Cardiac muscle cell (in vitro differentiated cells and primary cell): ENCODE results near the gene MAPKBP1. TPM values are rescaled to one million over a fixed set of nuclear protein-coding genes. Genes with fewer than 3 reads are reported as not detected.
"Not testable (repeated sequence)": the region's sequence is repeated elsewhere in the genome, so short reads cannot be mapped to it uniquely, and the experiment has no call there.

ENCODE experiments used
- DNase-seq, 2 donors: peaks; one replicate each; pipeline versions ENCODE4 v3.0.0 to v3.0.0-alpha.2; 2010 to 2017; ENCODE audit warnings: low read depth in 1 of 2, low spot score in 1 of 2
- H3K27ac ChIP-seq: fragments of 200-600 bp; sonication (generic); 2 replicates; pipeline ENCODE4 v1.5.1; 2016
- H3K27me3 ChIP-seq: fragments of 200-600 bp; sonication (generic); 2 replicates; pipeline ENCODE4 v1.6.0; 2016; ENCODE audit warnings: control low read depth
- H3K36me3 ChIP-seq: fragments of 200-600 bp; sonication (generic); 2 replicates; pipeline ENCODE4 v1.5.1; 2016; ENCODE audit warnings: control low read depth
- H3K4me1 ChIP-seq: fragments of 200-600 bp; sonication (generic); 2 replicates; pipeline ENCODE4 v1.8.1; 2017; ENCODE audit warnings: low read depth, mild to moderate bottlenecking, mixed run types
- H3K4me3 ChIP-seq: fragments of 200-600 bp; sonication (generic); 2 replicates; pipeline ENCODE4 v1.5.1; 2016; ENCODE audit warnings: mild to moderate bottlenecking
- H3K9me3 ChIP-seq: fragments of 200-600 bp; sonication (generic); 2 replicates; pipeline ENCODE4 v1.5.1; 2017; ENCODE audit warnings: low read depth, mild to moderate bottlenecking, control low read depth
- CTCF ChIP-seq: IDR thresholded peaks from 2 replicates; pipeline ENCODE4 v1.5.1; 2012; ENCODE audit warnings: low read depth, mild to moderate bottlenecking, low read length
- polyA plus RNA-seq: library from polyadenylated mRNA; unstranded; fragments of >200 nt; fragmentation: Nextera tagmentation; extraction: Ambion mirVana; gene quantifications from 2 replicates; pipeline ENCODE4 v1.2.1, GENCODE V29; 2016
- total RNA-seq: library from RNA; depleted of rRNA; stranded (reverse); fragments of >200 nt; gene quantifications from 2 replicates; pipeline ENCODE4 v1.2.3, GENCODE V29; 2016

The MAPKBP1 gene
- total and polyA plus RNA-seq, 2 experiments from 2014 or later, result 37.7 to 109 TPM

GRCh38 chr15:41734079-41734478, 40.2 kb upstream of the MAPKBP1 start:
- no peak for TF ChIP-seq CTCF
- Histone ChIP-seq H3K27me3 (no peaks in the 10 kb centered on the region), H3K9me3 (no peaks in the 10 kb centered on the region), H3K36me3 (peaks cover 63% of the 10 kb centered on the region), H3K4me3 (no peak overlapping the region), H3K4me1 (no peaks in the 10 kb centered on the region), H3K27ac (no peak overlapping the region)
- DNase-seq, result no peak

- H3K36me3 ChIP-seq, result peaks cover 58% of the 10 kb centered on the region
- TF ChIP-seq CTCF, result no peak
Observed at GRCh38 chr15:41735046-41735445, 39.2 kb upstream of the MAPKBP1 start.

GRCh38 chr15:41735492-41735891, 38.8 kb upstream of the MAPKBP1 start:
- H3K4me3 ChIP-seq, H3K4me1 ChIP-seq, H3K27ac ChIP-seq, DNase-seq, H3K27me3 ChIP-seq, H3K9me3 ChIP-seq: not testable (repeated sequence)
- H3K36me3 ChIP-seq, result peaks cover 56% of the 10 kb centered on the region

More at GRCh38 chr15:41735046-41735445, 39.2 kb upstream of the MAPKBP1 start:
- H3K27me3 ChIP-seq, result no peaks in the 10 kb centered on the region
- H3K27ac ChIP-seq, result no peak overlapping the region
- H3K9me3 ChIP-seq, result no peaks in the 10 kb centered on the region
- no peak for DNase-seq
- no peaks in the 10 kb centered on the region for H3K4me1 ChIP-seq
- no peak overlapping the region for H3K4me3 ChIP-seq

- DNase-seq, result no peak
- no peak overlapping the region for H3K4me3 ChIP-seq
- no peaks in the 10 kb centered on the region for H3K9me3 ChIP-seq
- H3K27me3 ChIP-seq, result no peaks in the 10 kb centered on the region
- H3K4me1 ChIP-seq, result no peaks in the 10 kb centered on the region
- H3K27ac ChIP-seq, result no peak overlapping the region
- no peak for TF ChIP-seq CTCF
- H3K36me3 ChIP-seq, result peaks cover 19% of the 10 kb centered on the region
Observed at GRCh38 chr15:41746802-41747201, 27.5 kb upstream of the MAPKBP1 start.

GRCh38 chr15:41756198-41756597, 18.1 kb upstream of the MAPKBP1 start:
- H3K36me3 ChIP-seq, result peaks cover 28% of the 10 kb centered on the region
- H3K27ac ChIP-seq, result no peak overlapping the region
- no peak for DNase-seq
- H3K27me3 ChIP-seq, result no peaks in the 10 kb centered on the region
- no peak for TF ChIP-seq CTCF
- no peaks in the 10 kb centered on the region for H3K9me3 ChIP-seq
- no peaks in the 10 kb centered on the region for H3K4me1 ChIP-seq
- no peak overlapping the region for H3K4me3 ChIP-seq

GRCh38 chr15:41772720-41773331, 1.5 kb upstream of the MAPKBP1 start:
- Histone ChIP-seq H3K27ac (peak overlapping the region; percentile 93), H3K4me1 (peaks cover 26% of the 10 kb centered on the region), H3K27me3 (no peaks in the 10 kb centered on the region), H3K4me3 (peak overlapping the region; percentile 59), H3K9me3 (no peaks in the 10 kb centered on the region), H3K36me3 (no peaks in the 10 kb centered on the region)
- peak; percentile 75 to 85 for DNase-seq
- peak; percentile 63 for TF ChIP-seq CTCF
